H1 (cell line): ENCODE data around the gene RBCK1. TPM values are rescaled to one million over a fixed set of nuclear protein-coding genes. Genes with fewer than 3 reads are reported as not detected.

Experiments used
- CTCF ChIA-PET: fragments of 300-600 bp; sonication (Branson Sonifier 250); formaldehyde crosslinking; loops from one replicate; lab custom pipeline; 2021; ENCODE audit not compliant: partially characterized antibody; lab: Charles Lee
- POLR2A ChIA-PET: fragments of 300-600 bp; sonication (Branson Sonifier 250); formaldehyde crosslinking; loops from one replicate; lab custom pipeline; 2021; ENCODE audit warnings: inconsistent platforms; ENCODE audit not compliant: partially characterized antibody; lab: Charles Lee
- DNase-seq, 2 experiments: peaks; one replicate each; pipeline versions ENCODE4 v3.0.0 to v3.0.0-alpha.2; 2010 to 2022; ENCODE audit warnings: low spot score in 2 of 2, low read depth in 1 of 2, mixed read lengths in 1 of 2
- FAIRE-seq: peaks from 2 replicates; lab custom pipeline; 2011; peaks lifted over from hg19 to GRCh38; lab: Jason Lieb, UNC
- H2AFZ ChIP-seq: 2 replicates; pipeline ENCODE4 v1.8.1; 2012; ENCODE audit warnings: low read length, inconsistent platforms
- H2AK5ac ChIP-seq: 2 replicates; pipeline ENCODE4 v1.6.1; 2013; ENCODE audit warnings: low read depth, low read length
- H2BK120ac ChIP-seq: replicated peaks from 2 replicates; pipeline ENCODE3; 2013; ENCODE audit warnings: low read depth, low read length, inconsistent platforms
- H2BK12ac ChIP-seq: 2 replicates; pipeline ENCODE4 v1.6.1; 2013; ENCODE audit warnings: low read depth, low read length
- H2BK15ac ChIP-seq: 2 replicates; pipeline ENCODE4 v1.6.1; 2013; ENCODE audit warnings: low read length
- H2BK20ac ChIP-seq: 2 replicates; pipeline ENCODE4 v1.6.1; 2013; ENCODE audit warnings: low read length
- H2BK5ac ChIP-seq: 2 replicates; pipeline ENCODE4 v1.6.1; 2013; ENCODE audit warnings: low read depth, low read length
- H3K14ac ChIP-seq: 2 replicates; pipeline ENCODE4 v1.6.1; 2013; ENCODE audit warnings: inconsistent platforms; ENCODE audit not compliant: insufficient read length
- H3K18ac ChIP-seq: 2 replicates; pipeline ENCODE4 v1.6.1; 2013; ENCODE audit warnings: low read length; ENCODE audit errors: extremely low read depth
- H3K23ac ChIP-seq: 2 replicates; pipeline ENCODE4 v1.6.1; 2013; ENCODE audit warnings: inconsistent platforms; ENCODE audit not compliant: insufficient read length
- H3K23me2 ChIP-seq: 2 replicates; pipeline ENCODE4 v1.6.1; 2013; ENCODE audit warnings: low read depth, low read length
- H3K27ac ChIP-seq: 2 replicates; pipeline ENCODE4 v1.6.1; 2011; ENCODE audit warnings: low read depth, low read length, inconsistent platforms
- H3K27me3 ChIP-seq, 4 experiments: replicated peaks in 1 of 4; 1 replicate in 1 of 4; 2 replicates in 3 of 4; pipeline versions ENCODE4 v1.6.1 to v1.8.1; 2011 to 2013; ENCODE audit warnings: low read length in 3 of 4, mild to moderate bottlenecking in 3 of 4, inconsistent platforms in 2 of 4, mixed read lengths in 2 of 4, moderate library complexity in 1 of 4; ENCODE audit not compliant: control insufficient read depth in 3 of 4, insufficient read depth in 3 of 4; ENCODE audit errors: extremely low read depth in 1 of 4
- H3K36me3 ChIP-seq, 4 experiments: 2 replicates each; pipeline versions ENCODE4 v1.6.1 to v1.8.1; 2011 to 2013; ENCODE audit warnings: mild to moderate bottlenecking in 4 of 4, low read length in 3 of 4, moderate library complexity in 2 of 4, control low read depth in 1 of 4, inconsistent platforms in 1 of 4; ENCODE audit not compliant: insufficient read depth in 4 of 4, control insufficient read depth in 2 of 4
- H3K4ac ChIP-seq: replicated peaks from 2 replicates; pipeline ENCODE3; 2013; ENCODE audit warnings: low read length, low read depth, mixed read lengths, inconsistent platforms; ENCODE audit not compliant: insufficient read length
- H3K4me1 ChIP-seq, 4 experiments: replicated peaks in 1 of 4; 1 replicate in 1 of 4; 2 replicates in 3 of 4; pipeline versions ENCODE4 v1.6.1 to v1.8.1; 2011 to 2013; ENCODE audit warnings: low read length in 3 of 4, inconsistent platforms in 2 of 4, mixed read lengths in 1 of 4; ENCODE audit not compliant: insufficient read depth in 4 of 4, control insufficient read depth in 3 of 4
- H3K4me2 ChIP-seq, 2 experiments: 2 replicates each; pipeline versions ENCODE4 v1.6.1 to v1.8.1; 2011 to 2013; ENCODE audit warnings: low read depth in 2 of 2, low read length in 2 of 2, control low read depth in 1 of 2, inconsistent platforms in 1 of 2, mild to moderate bottlenecking in 1 of 2; ENCODE audit not compliant: insufficient read depth in 1 of 2
- H3K4me3 ChIP-seq, 4 experiments: fragments of 200-600, 300-600 bp in 1 of 4; sonication (generic), shearing (Covaris generic), sonication (Bioruptor Twin) in 1 of 4; 2 replicates each; pipeline versions ENCODE4 v1.5.1 to v1.8.1; 2011 to 2016; ENCODE audit warnings: low read length in 4 of 4, low read depth in 3 of 4, control low read depth in 2 of 4, inconsistent platforms in 2 of 4, mild to moderate bottlenecking in 2 of 4, mixed read lengths in 1 of 4, moderate library complexity in 1 of 4; ENCODE audit not compliant: insufficient read depth in 2 of 4; ENCODE audit errors: extremely low read depth in 1 of 4
- H3K56ac ChIP-seq: replicated peaks from 2 replicates; pipeline ENCODE3; 2013; ENCODE audit warnings: low read depth, mild to moderate bottlenecking, mixed read lengths, low read length, inconsistent platforms; ENCODE audit not compliant: insufficient read length
- H3K79me1 ChIP-seq: 2 replicates; pipeline ENCODE4 v1.6.1; 2013; ENCODE audit warnings: low read depth, low read length, control low read depth
- H3K79me2 ChIP-seq, 2 experiments: 2 replicates each; pipeline versions ENCODE4 v1.6.1 to v1.8.1; 2012 to 2013; ENCODE audit warnings: low read length in 2 of 2, mild to moderate bottlenecking in 2 of 2, inconsistent platforms in 1 of 2; ENCODE audit not compliant: insufficient read depth in 2 of 2, control insufficient read depth in 1 of 2
- H3K9ac ChIP-seq, 4 experiments: replicated peaks in 1 of 4; 1 replicate in 1 of 4; 2 replicates in 3 of 4; pipeline versions ENCODE4 v1.6.1 to v1.8.1; 2011 to 2013; ENCODE audit warnings: low read depth in 3 of 4, low read length in 3 of 4, control low read depth in 2 of 4, mild to moderate bottlenecking in 2 of 4, moderate library complexity in 2 of 4, inconsistent platforms in 1 of 4; ENCODE audit errors: extremely low read depth in 1 of 4
- H3K9me3 ChIP-seq, 2 experiments: 2 replicates each; pipeline versions ENCODE4 v1.6.1 to v1.8.1; 2012 to 2013; ENCODE audit warnings: mild to moderate bottlenecking in 2 of 2, moderate library complexity in 2 of 2, control low read depth in 1 of 2, inconsistent platforms in 1 of 2, low read depth in 1 of 2, low read length in 1 of 2, mixed read lengths in 1 of 2; ENCODE audit not compliant: insufficient read depth in 2 of 2
- H4K20me1 ChIP-seq, 2 experiments: replicated peaks in 1 of 2; 2 replicates each; pipeline versions ENCODE3 to v1.8.1; 2011 to 2013; ENCODE audit warnings: inconsistent platforms in 2 of 2, low read length in 2 of 2, mild to moderate bottlenecking in 1 of 2; ENCODE audit not compliant: insufficient read depth in 2 of 2, control insufficient read depth in 1 of 2
- H4K5ac ChIP-seq: 2 replicates; pipeline ENCODE4 v1.6.1; 2013; ENCODE audit warnings: low read length, low read depth, mixed read lengths, inconsistent platforms; ENCODE audit not compliant: insufficient read length
- H4K8ac ChIP-seq: 2 replicates; pipeline ENCODE4 v1.8.0; 2013; ENCODE audit warnings: mild to moderate bottlenecking, moderate library complexity, low read length, inconsistent platforms; ENCODE audit not compliant: insufficient read depth; ENCODE audit errors: extremely low read depth
- H4K91ac ChIP-seq: replicated peaks from 2 replicates; pipeline ENCODE3; 2013; ENCODE audit warnings: low read length, mixed read lengths, inconsistent platforms; ENCODE audit not compliant: insufficient read length
- NANOG ChIP-seq: IDR thresholded peaks from 2 replicates; pipeline ENCODE4 v1.6.1; 2011; ENCODE audit warnings: low read length, low read depth, mild to moderate bottlenecking, inconsistent platforms; ENCODE audit not compliant: insufficient read depth, poor library complexity, severe bottlenecking
- WGBS, 2 experiments: shearing (Covaris generic) in 1 of 2; methylation state at CpG; one replicate each; pipeline versions ENCODE4 v1.1.6 to v1.1.7; 2013 to 2015; ENCODE audit warnings: low lambda C conversion rate in 2 of 2, mixed read lengths in 2 of 2, inconsistent platforms in 1 of 2, low coverage in 1 of 2, missing lambda C conversion rate in 1 of 2; ENCODE audit not compliant: insufficient replicate concordance in 2 of 2, insufficient coverage in 1 of 2, insufficient read length in 1 of 2; ENCODE audit errors: extremely low coverage in 1 of 2, missing lambda C conversion rate in 1 of 2; 5-methylcytosine and 5-hydroxymethylcytosine counted together
- polyA plus RNA-seq, 7 experiments: library from polyadenylated mRNA; depleted of rRNA in 3 of 7; stranded (reverse) in 5 of 7; unstranded in 2 of 7; fragments of >200 nt in 5 of 7; fragments of 200-250 nt in 2 of 7; gene quantifications; 1 replicate in 5 of 7; 2 replicates in 1 of 7; 4 replicates in 1 of 7; pipeline versions ENCODE4 v1.2.1 to v1.2.3, GENCODE V29; 2011 to 2013; ENCODE audit warnings: missing spikeins in 2 of 7, mixed read lengths in 2 of 7
- total RNA-seq: library from RNA; stranded (reverse); fragmentation: NEBNext Ultra II Directional; extraction: Animal tissue kit (Norgen Biotek cat#: 25700); gene quantifications from 2 replicates; pipeline ENCODE4 v1.2.1, GENCODE V29; 2021
- TF ChIP-seq, protein P1 (sequence below): IDR thresholded peaks from 2 replicates; pipeline ENCODE4 v1.6.1; 2011; ENCODE audit warnings: low read length, improper control_type of control experiment

Gene RBCK1
- total and polyA plus RNA-seq, 2 of the 8 experiments (the other 6 are each of a cell fraction or from before 2014, with no cell fraction given): 43.1 to 54.7 TPM

DNA sequence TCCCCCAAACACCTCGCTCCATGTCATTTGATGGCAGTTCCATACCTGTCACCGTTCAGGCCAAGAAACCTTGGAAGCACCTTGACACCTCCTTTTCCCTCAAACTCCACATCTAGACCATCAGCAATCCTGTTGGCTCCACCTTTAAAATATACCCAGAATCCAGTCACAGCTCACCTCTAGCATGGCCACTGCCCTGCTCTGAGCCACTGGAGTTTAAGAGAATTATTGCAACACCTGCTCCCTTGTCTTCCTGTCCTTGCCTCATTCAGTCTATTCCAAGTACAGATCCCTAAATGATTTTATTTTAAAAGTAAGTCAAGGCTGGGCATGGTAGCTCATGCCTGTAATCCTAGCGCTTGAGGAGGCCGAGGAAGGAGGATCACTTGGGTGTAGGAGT lies 39.2 kb upstream of the RBCK1 start:
- DNase-seq: no peak
- Histone ChIP-seq H3K4me1 (peaks cover 0 to 5% (median 0%) of the 10 kb centered on the region in 4 experiments; a peak in 2 of 7 replicates), H2BK12ac (no peak overlapping the region), H3K79me1 (no peaks in the 10 kb centered on the region), H4K8ac (no peak overlapping the region), H2BK120ac (no peak overlapping the region), H3K4me2 (no peak overlapping the region), H2BK15ac (no peak overlapping the region), H3K4me3 (no peak overlapping the region), H3K18ac (no peak overlapping the region), H4K91ac (no peak overlapping the region), H3K79me2 (no peaks in the 10 kb centered on the region; a peak in 1 of 4 replicates), H3K23ac (no peak overlapping the region), H4K5ac (no peak overlapping the region), H2AFZ (no peak overlapping the region), H4K20me1 (no peaks in the 10 kb centered on the region), H3K9ac (no peak overlapping the region), H3K36me3 (no peaks in the 10 kb centered on the region; a peak in 1 of 8 replicates), H2AK5ac (no peak overlapping the region), H3K23me2 (no peaks in the 10 kb centered on the region), H3K27me3 (no peaks in the 10 kb centered on the region; a peak in 1 of 7 replicates), H3K14ac (no peak overlapping the region), H3K27ac (no peak overlapping the region), H2BK20ac (no peak overlapping the region), H3K56ac (no peak overlapping the region), H2BK5ac (no peak overlapping the region), H3K4ac (no peak overlapping the region), H3K9me3 (no peaks in the 10 kb centered on the region)
- 85% methylated on average over 4 of the region's 4 CpGs; no CpG with 5 or more reads in 1 of the 2 experiments for WGBS, 2 experiments
- no peak for FAIRE-seq
- CTCF ChIA-PET: interaction anchor here (0.7 to 4.4 kb wide), 4 partner anchors 9 to 63 kb away, joined by 4 to 28 read pairs (median 6); no protein-coding TSS in a partner anchor
- TF ChIP-seq, protein P1, sequence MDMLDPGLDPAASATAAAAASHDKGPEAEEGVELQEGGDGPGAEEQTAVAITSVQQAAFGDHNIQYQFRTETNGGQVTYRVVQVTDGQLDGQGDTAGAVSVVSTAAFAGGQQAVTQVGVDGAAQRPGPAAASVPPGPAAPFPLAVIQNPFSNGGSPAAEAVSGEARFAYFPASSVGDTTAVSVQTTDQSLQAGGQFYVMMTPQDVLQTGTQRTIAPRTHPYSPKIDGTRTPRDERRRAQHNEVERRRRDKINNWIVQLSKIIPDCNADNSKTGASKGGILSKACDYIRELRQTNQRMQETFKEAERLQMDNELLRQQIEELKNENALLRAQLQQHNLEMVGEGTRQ: no peak
- TF ChIP-seq NANOG: no peak
- POLR2A ChIA-PET: interaction anchor here (7.4 to 14.7 kb wide), 2 partner anchors 7 to 12 kb away, joined by 49 to 172 read pairs; partner anchors contain the start of gene TRIB3
